ENCODE measurements around the gene NCK2. TPM values are rescaled to one million over a fixed set of nuclear protein-coding genes. Genes with fewer than 3 reads are reported as not detected.

Gene NCK2
- total RNA-seq, 1 experiment from 2014 or later: 45.4 TPM

DNA sequence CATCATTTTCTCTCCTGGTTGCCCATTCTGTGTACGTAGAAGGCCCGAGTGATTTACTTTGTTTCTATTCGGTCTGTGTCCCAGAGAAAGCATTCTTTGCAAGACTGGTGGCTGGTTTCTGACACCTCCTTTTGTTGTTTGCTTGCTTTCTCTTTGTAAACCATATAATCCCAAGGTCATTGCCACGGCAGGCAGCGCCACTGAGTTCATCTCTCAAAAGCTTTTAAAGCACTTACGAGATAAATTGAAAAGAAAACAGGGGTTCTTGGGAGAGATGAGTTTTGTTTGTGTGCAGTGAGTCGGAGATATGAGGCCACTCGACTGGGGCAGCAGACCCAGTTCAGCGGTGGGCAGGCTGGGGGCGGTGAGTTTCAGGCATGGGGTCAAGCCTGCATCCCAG is 137.6 kb downstream of the NCK2 start:
- Histone ChIP-seq H3K4me3 (ENCODE audit: low read length) (no peak overlapping the region), H3K27ac (ENCODE audit: low read length) (no peak overlapping the region), H3F3A (ENCODE audit: low read length, unreplicated experiment) (no peaks in the 10 kb centered on the region), H3K27me3 (ENCODE audit: low read length) (no peaks in the 10 kb centered on the region), H3K9me2 (replicated peaks; ENCODE audit: low read length) (no peaks in the 10 kb centered on the region), H4K20me1 (ENCODE audit: low read length) (no peaks in the 10 kb centered on the region), H3K36me3 (ENCODE audit: low read depth, low read length) (no peaks in the 10 kb centered on the region), H3K79me2 (ENCODE audit: low read length) (peaks cover 8% of the 10 kb centered on the region; the same call in 1 of the 2 replicates), H3K4me1 (ENCODE audit: insufficient read depth, low read length) (no peaks in the 10 kb centered on the region), H3K9me3 (ENCODE audit: low read length) (no peaks in the 10 kb centered on the region), H3K4me2 (ENCODE audit: low read length) (no peak overlapping the region), H2AFZ (ENCODE audit: low read length) (no peak overlapping the region), H3K9ac (ENCODE audit: low read length) (no peak overlapping the region)
- no TSS peak for BruUV-seq (replicated peaks)
- ChIA-PET CTCF (no interaction called here), POLR2A (ENCODE audit: unreplicated experiment) (no interaction called here)
- DNase-seq: no peak
- TF ChIP-seq EZH2 (IDR thresholded peaks at IDR 0.05; ENCODE audit: low read length, unreplicated experiment) (no peak), EZH2phosphoT487 (IDR thresholded peaks at IDR 0.05; ENCODE audit: borderline replicate concordance, low read length) (no peak)
- TF ChIP-seq, protein P1, sequence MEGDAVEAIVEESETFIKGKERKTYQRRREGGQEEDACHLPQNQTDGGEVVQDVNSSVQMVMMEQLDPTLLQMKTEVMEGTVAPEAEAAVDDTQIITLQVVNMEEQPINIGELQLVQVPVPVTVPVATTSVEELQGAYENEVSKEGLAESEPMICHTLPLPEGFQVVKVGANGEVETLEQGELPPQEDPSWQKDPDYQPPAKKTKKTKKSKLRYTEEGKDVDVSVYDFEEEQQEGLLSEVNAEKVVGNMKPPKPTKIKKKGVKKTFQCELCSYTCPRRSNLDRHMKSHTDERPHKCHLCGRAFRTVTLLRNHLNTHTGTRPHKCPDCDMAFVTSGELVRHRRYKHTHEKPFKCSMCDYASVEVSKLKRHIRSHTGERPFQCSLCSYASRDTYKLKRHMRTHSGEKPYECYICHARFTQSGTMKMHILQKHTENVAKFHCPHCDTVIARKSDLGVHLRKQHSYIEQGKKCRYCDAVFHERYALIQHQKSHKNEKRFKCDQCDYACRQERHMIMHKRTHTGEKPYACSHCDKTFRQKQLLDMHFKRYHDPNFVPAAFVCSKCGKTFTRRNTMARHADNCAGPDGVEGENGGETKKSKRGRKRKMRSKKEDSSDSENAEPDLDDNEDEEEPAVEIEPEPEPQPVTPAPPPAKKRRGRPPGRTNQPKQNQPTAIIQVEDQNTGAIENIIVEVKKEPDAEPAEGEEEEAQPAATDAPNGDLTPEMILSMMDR (conservative IDR thresholded peaks at IDR 0.05; ENCODE audit: low read depth, low read length): no peak
- no peak for ATAC-seq
- intact Hi-C loops (cut with micrococcal nuclease): no loop called here

- H3K9me2 ChIP-seq (replicated peaks; ENCODE audit: low read length): no peaks in the 10 kb centered on the region
- intact Hi-C loops (cut with micrococcal nuclease): no loop called here
Measured at GRCh38 chr2:105882920-105883435, 138.3 kb downstream of the NCK2 start.

More at GRCh38 chr2:105882920-105883435, 138.3 kb downstream of the NCK2 start:
- no TSS peak for BruUV-seq (replicated peaks)
- Histone ChIP-seq H3K79me2 (ENCODE audit: low read length) (peaks cover 8% of the 10 kb centered on the region; the same call in 1 of the 2 replicates), H3F3A (ENCODE audit: low read length, unreplicated experiment) (no peaks in the 10 kb centered on the region), H3K4me3 (ENCODE audit: low read length) (no peak overlapping the region), H3K9me3 (ENCODE audit: low read length) (no peaks in the 10 kb centered on the region), H4K20me1 (ENCODE audit: low read length) (no peaks in the 10 kb centered on the region), H3K27me3 (ENCODE audit: low read length) (no peaks in the 10 kb centered on the region), H2AFZ (ENCODE audit: low read length) (no peak overlapping the region), H3K27ac (ENCODE audit: low read length) (no peak overlapping the region), H3K4me1 (ENCODE audit: insufficient read depth, low read length) (no peaks in the 10 kb centered on the region), H3K36me3 (ENCODE audit: low read depth, low read length) (no peaks in the 10 kb centered on the region), H3K4me2 (ENCODE audit: low read length) (no peak overlapping the region), H3K9ac (ENCODE audit: low read length) (no peak overlapping the region)
- ATAC-seq (no peak), DNase-seq (no peak)
- ChIA-PET POLR2A (ENCODE audit: unreplicated experiment) (no interaction called here), CTCF (no interaction called here)
- TF ChIP-seq, protein P1 (conservative IDR thresholded peaks at IDR 0.05; ENCODE audit: low read depth, low read length): no peak
- TF ChIP-seq EZH2phosphoT487 (IDR thresholded peaks at IDR 0.05; ENCODE audit: borderline replicate concordance, low read length) (no peak), EZH2 (IDR thresholded peaks at IDR 0.05; ENCODE audit: low read length, unreplicated experiment) (no peak)
